HEK293T (cell line): ENCODE results near the gene TXNRD2.

Experiments
- CTBP1 ChIP-seq: fragments of 450-650 bp; IDR thresholded peaks from 2 replicates; pipeline ENCODE4 v1.6.1; 2016; ENCODE audit warnings: borderline replicate concordance
- LEF1 ChIP-seq: fragments of 450-650 bp; IDR thresholded peaks from 2 replicates; pipeline ENCODE4 v1.6.1; 2017; ENCODE audit warnings: mild to moderate bottlenecking, borderline replicate concordance
- NFRKB ChIP-seq: fragments of 450-650 bp; IDR thresholded peaks from 2 replicates; pipeline ENCODE4 v1.6.1; 2016; ENCODE audit warnings: mild to moderate bottlenecking, moderate library complexity
- SP1 ChIP-seq: fragments of 450-650 bp; IDR thresholded peaks from 2 replicates; pipeline ENCODE4 v1.6.1; 2017
- SUZ12 ChIP-seq: fragments of 450-650 bp; IDR thresholded peaks from 2 replicates; pipeline ENCODE4 v1.6.1; 2016; ENCODE audit warnings: mild to moderate bottlenecking
- TARDBP ChIP-seq: fragments of 450-650 bp; IDR thresholded peaks from 2 replicates; pipeline ENCODE4 v1.6.1; 2016

- TF ChIP-seq SP1: no peak
- TF ChIP-seq NFRKB: no peak
- no peak for TF ChIP-seq SUZ12
- no peak for TF ChIP-seq LEF1
- no peak for TF ChIP-seq CTBP1
- TF ChIP-seq TARDBP: no peak
Measured at GRCh38 chr22:19917389-19918138, 24.1 kb downstream of the TXNRD2 start.
